Ascending aorta (tissue), 2 donors: ENCODE measurements around the gene PROSER3. TPM values are rescaled to one million over a fixed set of nuclear protein-coding genes. Genes with fewer than 3 reads are reported as not detected.
A peak's percentile ranks its signal among the peaks of the same experiment; 100 is the strongest.

Source experiments
- DNase-seq, 2 donors: peaks; one replicate each; pipeline ENCODE4 v3.0.0-alpha.2; 2019; ENCODE audit warnings: low spot score in 2 of 2
- H3K27ac ChIP-seq, 2 donors: fragments of 200-600 bp; sonication (generic); one replicate each; pipeline ENCODE4 v1.5.1; 2016 to 2017; ENCODE audit warnings: mild to moderate bottlenecking in 1 of 2
- H3K27me3 ChIP-seq: fragments of 200-600 bp; sonication (generic); one replicate; pipeline ENCODE4 v1.5.1; 2017
- H3K36me3 ChIP-seq, 2 donors: fragments of 200-600 bp; sonication (generic); one replicate each; pipeline ENCODE4 v1.5.1; 2016
- H3K4me1 ChIP-seq, 2 donors: fragments of 200-600 bp; sonication (generic); one replicate each; pipeline ENCODE4 v1.5.1; 2016 to 2017; ENCODE audit warnings: mild to moderate bottlenecking in 1 of 2
- H3K4me3 ChIP-seq, 2 donors: fragments of 200-600 bp; sonication (generic); one replicate each; pipeline ENCODE4 v1.5.1; 2016 to 2017; ENCODE audit warnings: mild to moderate bottlenecking in 1 of 2
- H3K9me3 ChIP-seq, 2 donors: fragments of 200-600 bp; sonication (generic); one replicate each; pipeline ENCODE4 v1.5.1; 2016
- CTCF ChIP-seq, 3 experiments: fragments of 200-600 bp in 2 of 3; fragments of 450-650 bp in 1 of 3; sonication (generic) in 2 of 3; IDR thresholded peaks; one replicate each; pipeline ENCODE4 v1.5.1; 2016 to 2019; ENCODE audit warnings: antibody characterized with exemption in 3 of 3, mild to moderate bottlenecking in 1 of 3, moderate library complexity in 1 of 3
- intact Hi-C: fragments of 100-400 bp; cut with DNase I; formaldehyde crosslinking; loops from one replicate; pipeline ENCODE4 v1.15.1; 2023
- total RNA-seq: library from RNA; depleted of rRNA; stranded (reverse); fragments of >200 nt; gene quantifications from one replicate; pipeline ENCODE4 v1.1.0, GENCODE V29; 2016

The PROSER3 gene
- total RNA-seq, 1 donor from 2014 or later: 6.5 TPM

GRCh38 chr19:35773020-35773806, 15.2 kb downstream of the PROSER3 start:
- no peak overlapping the region for H3K4me3 ChIP-seq
- no peak for TF ChIP-seq CTCF (IDR thresholded peaks at IDR 0.05)
- no peaks in the 10 kb centered on the region for H3K27me3 ChIP-seq
- peaks cover 5 to 14% of the 10 kb centered on the region in 2 donors for H3K4me1 ChIP-seq
- H3K36me3 ChIP-seq: no peaks in the 10 kb centered on the region
- intact Hi-C loops: loop anchor here (10.0 kb wide), 1 partner anchor 122 kb away; no protein-coding TSS in a partner anchor
- H3K9me3 ChIP-seq: no peaks in the 10 kb centered on the region
- DNase-seq: no peak
- no peak overlapping the region for H3K27ac ChIP-seq

GRCh38 chr19:35774274-35775045, 16.5 kb downstream of the PROSER3 start:
- no peaks in the 10 kb centered on the region for H3K36me3 ChIP-seq
- H3K27me3 ChIP-seq: no peaks in the 10 kb centered on the region
- H3K27ac ChIP-seq: no peak overlapping the region
- H3K4me1 ChIP-seq: peaks cover 5 to 14% of the 10 kb centered on the region in 2 donors
- peak overlapping the region; percentile 84 to 88 for H3K4me3 ChIP-seq
- no peak for DNase-seq
- intact Hi-C loops: loop anchor here (1.0 to 10.0 kb wide), 8 partner anchors 16 to 280 kb away; partner anchors contain the start of genes PROSER3, PSENEN, THAP8 and TMEM147
- TF ChIP-seq CTCF (IDR thresholded peaks at IDR 0.05): no peak
- no peaks in the 10 kb centered on the region for H3K9me3 ChIP-seq

GRCh38 chr19:35775046-35775297, 17.0 kb downstream of the PROSER3 start:
- no peak overlapping the region for H3K27ac ChIP-seq
- no peaks in the 10 kb centered on the region for H3K27me3 ChIP-seq
- no peak for TF ChIP-seq CTCF (IDR thresholded peaks at IDR 0.05)
- no peak for DNase-seq
- H3K4me3 ChIP-seq: peak overlapping the region; percentile 84 to 88
- intact Hi-C loops: loop anchor here (1.0 to 10.0 kb wide), 8 partner anchors 17 to 279 kb away; partner anchors contain the start of genes PROSER3, PSENEN, THAP8 and TMEM147
- H3K36me3 ChIP-seq: peaks cover under 1 to 4% of the 10 kb centered on the region in 2 donors
- H3K4me1 ChIP-seq: peaks cover 5 to 14% of the 10 kb centered on the region in 2 donors
- no peaks in the 10 kb centered on the region for H3K9me3 ChIP-seq

- Histone ChIP-seq H3K9me3 (no peaks in the 10 kb centered on the region), H3K4me1 (peaks cover 5 to 14% of the 10 kb centered on the region in 2 donors), H3K36me3 (peaks cover 5 to 9% of the 10 kb centered on the region in 2 donors), H3K27me3 (no peaks in the 10 kb centered on the region), H3K27ac (peak within 1 kb of the TSS; percentile 59 to 61), H3K4me3 (peak within 1 kb of the TSS; percentile 84 to 88)
- DNase-seq: peak; percentile 96 to 99
- no peak for TF ChIP-seq CTCF (IDR thresholded peaks at IDR 0.05)
- intact Hi-C loops: loop anchor here (1.0 to 10.0 kb wide), 8 partner anchors 17 to 279 kb away; partner anchors contain the start of genes PROSER3, PSENEN, THAP8 and TMEM147
Measured at GRCh38 chr19:35775298-35776101, 17.5 kb downstream of the PROSER3 start, which contains the start of gene ARHGAP33. ARHGAP33 (plus strand) TSS chr19:35775564; CDS start chr19:35775659, 95 bp downstream.
